ENCODE data around the gene ITPR3. TPM values are rescaled to one million over a fixed set of nuclear protein-coding genes. Genes with fewer than 3 reads are reported as not detected.
"Not testable (repeated sequence)": the region's sequence is repeated elsewhere in the genome, so short reads cannot be mapped to it uniquely, and the experiment has no call there.

The ITPR3 gene
- total RNA-seq, 1 donor from 2014 or later, result 31.3 TPM

GRCh38 chr6:33613795-33614168 is 7.3 kb upstream of the ITPR3 start:
- DNase-seq (ENCODE audit: low spot score), result no peak

- DNase-seq (ENCODE audit: low spot score), result no peak
Measured at GRCh38 chr6:33616113-33616512, 5.0 kb upstream of the ITPR3 start.

GRCh38 chr6:33616913-33617312 is 4.2 kb upstream of the ITPR3 start:
- no peak for DNase-seq (ENCODE audit: low spot score)

GRCh38 chr6:33619166-33619840 is 1.8 kb upstream of the ITPR3 start:
- no peak for DNase-seq (ENCODE audit: low spot score)

GRCh38 chr6:33620158-33620855 is 815 bp upstream of the ITPR3 start:
- peak; percentile 62 for DNase-seq (ENCODE audit: low spot score)

GRCh38 chr6:33621711-33622388 is 728 bp downstream of the ITPR3 start:
- peak; percentile 51 for DNase-seq (ENCODE audit: low spot score)

GRCh38 chr6:33622456-33623431 is 1.6 kb downstream of the ITPR3 start:
- no peak for DNase-seq (ENCODE audit: low spot score)

GRCh38 chr6:33623895-33624381 is 2.8 kb downstream of the ITPR3 start:
- DNase-seq (ENCODE audit: low spot score), result no peak

GRCh38 chr6:33624856-33625255 is 3.7 kb downstream of the ITPR3 start:
- DNase-seq (ENCODE audit: low spot score), result no peak

GRCh38 chr6:33627876-33628275 is 6.8 kb downstream of the ITPR3 start:
- DNase-seq (ENCODE audit: low spot score), result no peak

GRCh38 chr6:33628401-33628964 is 7.4 kb downstream of the ITPR3 start:
- no peak for DNase-seq (ENCODE audit: low spot score)

- DNase-seq (ENCODE audit: low spot score), result no peak
Measured at GRCh38 chr6:33630014-33630413, 8.9 kb downstream of the ITPR3 start.

GRCh38 chr6:33631521-33631920 is 10.4 kb downstream of the ITPR3 start:
- DNase-seq (ENCODE audit: low spot score), result not testable (repeated sequence)

- DNase-seq (ENCODE audit: low spot score), result no peak
Measured at GRCh38 chr6:33631971-33632557, 10.9 kb downstream of the ITPR3 start.

- no peak for DNase-seq (ENCODE audit: low spot score)
Measured at GRCh38 chr6:33632558-33633039, 11.5 kb downstream of the ITPR3 start.

GRCh38 chr6:33633084-33633461 is 12.0 kb downstream of the ITPR3 start:
- DNase-seq (ENCODE audit: low spot score), result no peak

GRCh38 chr6:33633462-33634158 is 12.5 kb downstream of the ITPR3 start:
- peak; percentile 53 for DNase-seq (ENCODE audit: low spot score)

- no peak for DNase-seq (ENCODE audit: low spot score)
Measured at GRCh38 chr6:33634161-33634727, 13.1 kb downstream of the ITPR3 start.

- DNase-seq (ENCODE audit: low spot score), result no peak
Measured at GRCh38 chr6:33634946-33635345, 13.8 kb downstream of the ITPR3 start.

- no peak for DNase-seq (ENCODE audit: low spot score)
Measured at GRCh38 chr6:33636655-33637054, 15.5 kb downstream of the ITPR3 start.
